GM23338 (cell line): Measurements from ENCODE around the gene IRX1. TPM values are rescaled to one million over a fixed set of nuclear protein-coding genes. Genes with fewer than 3 reads are reported as not detected.

Experiments
- ATAC-seq: fragments of 200-7000 bp; cut with Tn5 transposase; 3 replicates; pipeline ENCODE4 v1.9.1; 2020
- DNase-seq: peaks from one replicate; pipeline ENCODE4 v3.0.0-alpha.2; 2015; ENCODE audit warnings: low spot score
- H2AFZ ChIP-seq: fragments of 200-600 bp; sonication (generic); 2 replicates; pipeline ENCODE4 v1.8.0; 2016; ENCODE audit warnings: antibody characterized with exemption, mild to moderate bottlenecking, moderate library complexity
- H3F3A ChIP-seq: fragments of 200-600 bp; sonication (generic); replicated peaks from 2 replicates; pipeline ENCODE4 v1.8.0; 2017; ENCODE audit warnings: antibody characterized with exemption, mixed run types, low read depth
- H3K27ac ChIP-seq: fragments of 200-600 bp; sonication (generic); 2 replicates; pipeline ENCODE4 v1.6.1; 2016; ENCODE audit warnings: low read depth
- H3K27me3 ChIP-seq: fragments of 200-600 bp; sonication (generic); 2 replicates; pipeline ENCODE4 v1.8.0; 2016; ENCODE audit warnings: mild to moderate bottlenecking, mixed run types, moderate library complexity; ENCODE audit not compliant: insufficient read depth
- H3K36me3 ChIP-seq: fragments of 200-600 bp; sonication (generic); 2 replicates; pipeline ENCODE4 v1.8.0; 2016; ENCODE audit warnings: mild to moderate bottlenecking; ENCODE audit not compliant: insufficient read depth
- H3K4me1 ChIP-seq: fragments of 200-600 bp; sonication (generic); 2 replicates; pipeline ENCODE4 v1.8.0; 2016; ENCODE audit warnings: mild to moderate bottlenecking, moderate library complexity; ENCODE audit not compliant: insufficient read depth
- H3K4me2 ChIP-seq: fragments of 200-600 bp; sonication (generic); 2 replicates; pipeline ENCODE4 v1.7.1; 2017; ENCODE audit warnings: mixed run types
- H3K4me3 ChIP-seq: fragments of 200-600 bp; sonication (generic); 2 replicates; pipeline ENCODE4 v1.6.1; 2016; ENCODE audit warnings: mixed run types
- H3K79me2 ChIP-seq: fragments of 200-600 bp; sonication (generic); replicated peaks from 2 replicates; pipeline ENCODE4 v1.8.0; 2017; ENCODE audit warnings: mild to moderate bottlenecking; ENCODE audit not compliant: insufficient read depth
- H3K9me2 ChIP-seq: fragments of 200-600 bp; sonication (generic); 2 replicates; pipeline ENCODE4 v1.8.0; 2017; ENCODE audit not compliant: insufficient read depth
- H4K20me1 ChIP-seq: fragments of 200-600 bp; sonication (generic); replicated peaks from 2 replicates; pipeline ENCODE4 v1.8.0; 2017; ENCODE audit warnings: mild to moderate bottlenecking; ENCODE audit not compliant: insufficient read depth
- H3K27ac Mint-ChIP-seq: 2 replicates; pipeline ENCODE4 v1.8.0; 2020; ENCODE audit warnings: inconsistent platforms, mild to moderate bottlenecking, moderate library complexity, mixed read lengths
- H3K27me3 Mint-ChIP-seq: 3 replicates; pipeline ENCODE4 v1.8.0; 2022; ENCODE audit warnings: low read depth, mild to moderate bottlenecking, moderate library complexity, mixed read lengths, inconsistent platforms; ENCODE audit not compliant: insufficient read depth, poor library complexity
- H3K36me3 Mint-ChIP-seq: 3 replicates; pipeline ENCODE4 v1.8.0; 2021; ENCODE audit warnings: low read depth, mild to moderate bottlenecking, inconsistent platforms, moderate library complexity, mixed read lengths
- H3K4me1 Mint-ChIP-seq: 3 replicates; pipeline ENCODE4 v1.8.0; 2020; ENCODE audit warnings: mild to moderate bottlenecking, inconsistent platforms, mixed read lengths
- H3K4me3 Mint-ChIP-seq: 3 replicates; pipeline ENCODE4 v1.8.0; 2021; ENCODE audit warnings: moderate library complexity, mild to moderate bottlenecking, inconsistent platforms, mixed read lengths
- H3K9me3 Mint-ChIP-seq: 3 replicates; pipeline ENCODE4 v1.8.0; 2020; ENCODE audit warnings: moderate library complexity, mild to moderate bottlenecking, inconsistent platforms, mixed read lengths
- EZH2 ChIP-seq: fragments of 200-600 bp; sonication (generic); IDR thresholded peaks from one replicate; pipeline ENCODE4 v1.8.0; 2017; ENCODE audit warnings: antibody characterized with exemption, mild to moderate bottlenecking, low read depth; ENCODE audit not compliant: unreplicated experiment
- EZH2phosphoT487 ChIP-seq: fragments of 200-600 bp; sonication (generic); IDR thresholded peaks from one replicate; pipeline ENCODE4 v1.8.1; 2018; ENCODE audit warnings: antibody characterized with exemption; ENCODE audit not compliant: unreplicated experiment
- POLR2AphosphoS5 ChIP-seq: IDR thresholded peaks from 2 replicates; pipeline ENCODE4 v1.6.1; 2016; ENCODE audit warnings: antibody characterized with exemption, low read depth
- ZNF114 ChIP-seq: fragments of 250-450 bp; sonication (Bioruptor Pico); IDR thresholded peaks from 2 replicates; pipeline ENCODE4 v1.5.0; 2020; ENCODE audit warnings: mild to moderate bottlenecking, moderate library complexity
- ZNF331 ChIP-seq: fragments of 250-450 bp; sonication (Bioruptor Pico); IDR thresholded peaks from 2 replicates; pipeline ENCODE4 v1.5.0; 2020; ENCODE audit warnings: low read depth, mild to moderate bottlenecking, moderate library complexity
- polyA plus RNA-seq: library from polyadenylated mRNA; unstranded; fragments of >200 nt; fragmentation: Nextera tagmentation; extraction: Ambion mirVana; gene quantifications from 2 replicates; pipeline ENCODE4 v1.2.1, GENCODE V29; 2016
- total RNA-seq: library from RNA; depleted of rRNA; stranded (reverse); fragments of >200 nt; shearing (Covaris generic); gene quantifications from 2 replicates; pipeline ENCODE4 v1.2.3, GENCODE V29; 2014
- TF ChIP-seq, protein P1 (sequence below), 2 experiments: fragments of 200-600 bp in 1 of 2; sonication (generic) in 1 of 2; conservative IDR thresholded peaks; 2 replicates each; pipeline versions ENCODE4 v1.5.1 to v1.6.1; 2016 to 2017; ENCODE audit warnings: antibody characterized with exemption in 2 of 2, low read depth in 2 of 2, mild to moderate bottlenecking in 2 of 2, moderate library complexity in 1 of 2
- TF ChIP-seq, protein P2 (sequence below): IDR thresholded peaks from one replicate; pipeline ENCODE4 v1.6.1; 2018; ENCODE audit warnings: antibody characterized with exemption; ENCODE audit not compliant: unreplicated experiment
- TF ChIP-seq, protein P3 (sequence below): IDR thresholded peaks from 2 replicates; pipeline ENCODE4 v1.6.1; 2016; ENCODE audit warnings: antibody characterized with exemption

The IRX1 gene
- total and polyA plus RNA-seq, 2 experiments from 2014 or later = 0.11 to 1.8 TPM

DNA sequence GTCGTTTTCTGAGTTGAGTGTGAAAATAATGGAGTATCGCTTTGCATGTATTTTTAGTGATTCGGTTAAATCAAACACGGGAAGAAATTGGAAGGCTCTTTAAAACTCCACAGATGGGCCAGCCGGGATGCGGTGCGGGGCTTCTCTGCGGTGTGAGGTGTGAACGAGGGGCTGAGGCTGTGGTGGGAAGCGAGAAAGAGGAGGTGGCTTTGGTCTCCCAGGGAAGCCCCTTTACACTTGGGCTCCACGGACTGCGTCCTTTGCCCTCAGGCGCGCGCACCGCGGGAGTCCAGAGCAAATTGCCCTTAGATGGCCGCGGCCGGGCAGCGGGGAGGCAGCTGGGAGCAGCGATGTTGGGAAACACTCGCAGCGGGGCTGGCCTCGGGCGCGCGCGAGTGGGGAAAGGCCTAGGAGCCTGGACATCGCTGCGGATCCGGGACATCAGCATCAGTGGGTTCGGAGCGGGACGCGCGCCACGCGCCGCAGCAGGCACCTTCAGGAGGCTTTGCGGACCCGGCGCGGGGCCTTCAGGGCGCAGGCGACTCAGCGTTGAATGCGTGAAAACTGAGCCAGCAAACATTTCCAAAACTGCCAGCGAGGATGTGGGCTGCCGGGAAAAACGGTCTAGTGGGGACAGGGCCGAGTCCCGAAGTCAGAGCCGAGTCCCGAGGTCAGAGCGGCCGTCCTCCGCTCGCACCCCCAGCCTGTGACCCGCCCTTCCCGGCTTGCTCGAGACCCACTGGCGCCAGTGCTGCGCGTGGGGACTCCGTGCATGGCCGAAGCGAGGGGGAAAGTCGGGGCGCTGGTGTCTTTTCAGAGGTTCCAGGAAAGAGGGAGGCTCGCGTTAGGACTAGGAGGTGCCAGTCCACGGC is 6.5 kb downstream of the IRX1 start:
- H3K79me2 ChIP-seq = no peaks in the 10 kb centered on the region

DNA sequence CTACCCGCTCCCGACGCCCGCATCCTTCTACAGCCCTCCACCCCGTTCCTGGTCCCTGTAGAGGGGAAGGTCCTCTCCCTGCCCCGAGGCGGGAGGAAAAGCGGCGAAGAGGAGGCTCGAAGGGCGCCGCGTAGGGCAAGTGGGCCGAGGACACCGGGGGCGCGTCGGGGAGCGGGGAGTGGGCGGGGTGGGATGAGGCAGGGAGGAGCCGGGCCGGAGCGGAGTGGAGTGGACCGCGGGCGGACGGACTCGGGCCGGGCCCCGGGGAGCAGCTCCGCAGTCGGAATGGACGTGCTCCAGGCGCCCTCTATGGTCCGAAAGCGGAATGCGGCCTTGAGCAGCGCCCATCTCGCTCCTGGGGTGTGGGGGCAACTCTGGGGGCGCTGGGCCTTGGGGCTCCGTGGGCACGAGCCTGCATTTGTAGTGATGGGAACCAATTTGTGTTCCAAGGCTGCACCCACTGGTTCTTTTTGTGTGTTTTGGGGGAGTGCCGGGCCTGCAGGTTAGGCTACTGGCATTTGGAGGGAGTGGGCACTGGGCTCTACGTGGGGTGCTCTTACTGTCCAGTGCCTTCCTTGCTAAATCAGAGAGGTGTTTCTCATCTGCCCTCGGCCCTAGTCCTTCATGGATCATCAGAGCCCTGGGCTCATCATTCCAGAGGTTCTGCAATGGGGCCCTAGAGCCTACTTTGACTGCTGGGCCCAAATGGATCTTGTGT is 7.3 kb downstream of the IRX1 start:
- ATAC-seq = peak; percentile 35
- peaks cover 81% of the 10 kb centered on the region for H3K27me3 Mint-ChIP-seq
- H3K9me3 Mint-ChIP-seq = peaks cover 6% of the 10 kb centered on the region; the same call in 2 of the 3 replicates
- peaks cover 4% of the 10 kb centered on the region for H4K20me1 ChIP-seq
- H3F3A ChIP-seq = 0 out of 2 replicates have a peak, but pooled peaks cover 1% of the 10 kb centered on the region
- no peak overlapping the region for H3K27ac ChIP-seq
- H3K4me1 Mint-ChIP-seq = peaks cover 29% of the 10 kb centered on the region
- no peak overlapping the region for H2AFZ ChIP-seq
- H3K9me2 ChIP-seq = no peaks in the 10 kb centered on the region
- no peaks in the 10 kb centered on the region for H3K79me2 ChIP-seq
- DNase-seq = peak; percentile 71
- H3K27ac Mint-ChIP-seq = no peak overlapping the region
- peak overlapping the region; percentile 77; the same call in 1 of the 2 replicates for H3K4me2 ChIP-seq
- TF ChIP-seq, protein P1, sequence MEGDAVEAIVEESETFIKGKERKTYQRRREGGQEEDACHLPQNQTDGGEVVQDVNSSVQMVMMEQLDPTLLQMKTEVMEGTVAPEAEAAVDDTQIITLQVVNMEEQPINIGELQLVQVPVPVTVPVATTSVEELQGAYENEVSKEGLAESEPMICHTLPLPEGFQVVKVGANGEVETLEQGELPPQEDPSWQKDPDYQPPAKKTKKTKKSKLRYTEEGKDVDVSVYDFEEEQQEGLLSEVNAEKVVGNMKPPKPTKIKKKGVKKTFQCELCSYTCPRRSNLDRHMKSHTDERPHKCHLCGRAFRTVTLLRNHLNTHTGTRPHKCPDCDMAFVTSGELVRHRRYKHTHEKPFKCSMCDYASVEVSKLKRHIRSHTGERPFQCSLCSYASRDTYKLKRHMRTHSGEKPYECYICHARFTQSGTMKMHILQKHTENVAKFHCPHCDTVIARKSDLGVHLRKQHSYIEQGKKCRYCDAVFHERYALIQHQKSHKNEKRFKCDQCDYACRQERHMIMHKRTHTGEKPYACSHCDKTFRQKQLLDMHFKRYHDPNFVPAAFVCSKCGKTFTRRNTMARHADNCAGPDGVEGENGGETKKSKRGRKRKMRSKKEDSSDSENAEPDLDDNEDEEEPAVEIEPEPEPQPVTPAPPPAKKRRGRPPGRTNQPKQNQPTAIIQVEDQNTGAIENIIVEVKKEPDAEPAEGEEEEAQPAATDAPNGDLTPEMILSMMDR (conservative IDR thresholded peaks at IDR 0.05; ENCODE audit: low read depth in 2 of 2) = peak; percentile 63 to 73
- TF ChIP-seq, protein P2, sequence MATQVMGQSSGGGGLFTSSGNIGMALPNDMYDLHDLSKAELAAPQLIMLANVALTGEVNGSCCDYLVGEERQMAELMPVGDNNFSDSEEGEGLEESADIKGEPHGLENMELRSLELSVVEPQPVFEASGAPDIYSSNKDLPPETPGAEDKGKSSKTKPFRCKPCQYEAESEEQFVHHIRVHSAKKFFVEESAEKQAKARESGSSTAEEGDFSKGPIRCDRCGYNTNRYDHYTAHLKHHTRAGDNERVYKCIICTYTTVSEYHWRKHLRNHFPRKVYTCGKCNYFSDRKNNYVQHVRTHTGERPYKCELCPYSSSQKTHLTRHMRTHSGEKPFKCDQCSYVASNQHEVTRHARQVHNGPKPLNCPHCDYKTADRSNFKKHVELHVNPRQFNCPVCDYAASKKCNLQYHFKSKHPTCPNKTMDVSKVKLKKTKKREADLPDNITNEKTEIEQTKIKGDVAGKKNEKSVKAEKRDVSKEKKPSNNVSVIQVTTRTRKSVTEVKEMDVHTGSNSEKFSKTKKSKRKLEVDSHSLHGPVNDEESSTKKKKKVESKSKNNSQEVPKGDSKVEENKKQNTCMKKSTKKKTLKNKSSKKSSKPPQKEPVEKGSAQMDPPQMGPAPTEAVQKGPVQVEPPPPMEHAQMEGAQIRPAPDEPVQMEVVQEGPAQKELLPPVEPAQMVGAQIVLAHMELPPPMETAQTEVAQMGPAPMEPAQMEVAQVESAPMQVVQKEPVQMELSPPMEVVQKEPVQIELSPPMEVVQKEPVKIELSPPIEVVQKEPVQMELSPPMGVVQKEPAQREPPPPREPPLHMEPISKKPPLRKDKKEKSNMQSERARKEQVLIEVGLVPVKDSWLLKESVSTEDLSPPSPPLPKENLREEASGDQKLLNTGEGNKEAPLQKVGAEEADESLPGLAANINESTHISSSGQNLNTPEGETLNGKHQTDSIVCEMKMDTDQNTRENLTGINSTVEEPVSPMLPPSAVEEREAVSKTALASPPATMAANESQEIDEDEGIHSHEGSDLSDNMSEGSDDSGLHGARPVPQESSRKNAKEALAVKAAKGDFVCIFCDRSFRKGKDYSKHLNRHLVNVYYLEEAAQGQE = no peak
- TF ChIP-seq ZNF114 (no peak), ZNF331 (CRISPR knock-in tag) (no peak), POLR2AphosphoS5 (no peak), EZH2phosphoT487 (peak; percentile 6)
- TF ChIP-seq, protein P3, sequence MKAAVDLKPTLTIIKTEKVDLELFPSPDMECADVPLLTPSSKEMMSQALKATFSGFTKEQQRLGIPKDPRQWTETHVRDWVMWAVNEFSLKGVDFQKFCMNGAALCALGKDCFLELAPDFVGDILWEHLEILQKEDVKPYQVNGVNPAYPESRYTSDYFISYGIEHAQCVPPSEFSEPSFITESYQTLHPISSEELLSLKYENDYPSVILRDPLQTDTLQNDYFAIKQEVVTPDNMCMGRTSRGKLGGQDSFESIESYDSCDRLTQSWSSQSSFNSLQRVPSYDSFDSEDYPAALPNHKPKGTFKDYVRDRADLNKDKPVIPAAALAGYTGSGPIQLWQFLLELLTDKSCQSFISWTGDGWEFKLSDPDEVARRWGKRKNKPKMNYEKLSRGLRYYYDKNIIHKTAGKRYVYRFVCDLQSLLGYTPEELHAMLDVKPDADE = no peak
- peak overlapping the region; percentile 46 for H3K4me3 ChIP-seq
- H3K4me1 ChIP-seq = peaks cover 18% of the 10 kb centered on the region
- peak overlapping the region; percentile 64 for H3K4me3 Mint-ChIP-seq
- H3K36me3 ChIP-seq = no peaks in the 10 kb centered on the region
- peaks cover 100% of the 10 kb centered on the region for H3K27me3 ChIP-seq
- no peaks in the 10 kb centered on the region; the same call in 2 of the 3 replicates for H3K36me3 Mint-ChIP-seq

More for the DNA sequence above, 6.5 kb downstream of the IRX1 start:
- Mint-ChIP-seq H3K27me3 (peaks cover 85% of the 10 kb centered on the region), H3K4me3 (peak overlapping the region; percentile 64), H3K36me3 (no peaks in the 10 kb centered on the region; the same call in 2 of the 3 replicates), H3K9me3 (peaks cover 6% of the 10 kb centered on the region; the same call in 2 of the 3 replicates), H3K4me1 (peaks cover 35% of the 10 kb centered on the region), H3K27ac (no peak overlapping the region)
- Histone ChIP-seq H3K9me2 (no peaks in the 10 kb centered on the region), H3K4me3 (peak overlapping the region; percentile 46), H4K20me1 (peaks cover 4% of the 10 kb centered on the region), H2AFZ (no peak overlapping the region), H3K27me3 (peaks cover 100% of the 10 kb centered on the region), H3F3A (0 out of 2 replicates have a peak, but pooled peaks cover 4% of the 10 kb centered on the region), H3K36me3 (no peaks in the 10 kb centered on the region), H3K4me2 (peak overlapping the region; percentile 77), H3K4me1 (peaks cover 25% of the 10 kb centered on the region), H3K27ac (no peak overlapping the region)
- peak; percentile 40 for TF ChIP-seq EZH2phosphoT487
- TF ChIP-seq, protein P3 = no peak
- TF ChIP-seq EZH2 = peak; percentile 98
- ATAC-seq = no peak
- no peak for DNase-seq
